H1 (cell line): Measurements from ENCODE around the gene HS6ST1. TPM values are rescaled to one million over a fixed set of nuclear protein-coding genes. Genes with fewer than 3 reads are reported as not detected.

Experiments
- CTCF ChIA-PET: fragments of 300-600 bp; sonication (Branson Sonifier 250); formaldehyde crosslinking; loops from one replicate; lab custom pipeline; 2021; ENCODE audit not compliant: partially characterized antibody; lab: Charles Lee
- POLR2A ChIA-PET: fragments of 300-600 bp; sonication (Branson Sonifier 250); formaldehyde crosslinking; loops from one replicate; lab custom pipeline; 2021; ENCODE audit warnings: inconsistent platforms; ENCODE audit not compliant: partially characterized antibody; lab: Charles Lee
- DNase-seq, 2 experiments: peaks; one replicate each; pipeline versions ENCODE4 v3.0.0 to v3.0.0-alpha.2; 2010 to 2022; ENCODE audit warnings: low spot score in 2 of 2, low read depth in 1 of 2, mixed read lengths in 1 of 2
- FAIRE-seq: peaks from 2 replicates; lab custom pipeline; 2011; peaks lifted over from hg19 to GRCh38; lab: Jason Lieb, UNC
- H2AFZ ChIP-seq: 2 replicates; pipeline ENCODE4 v1.8.1; 2012; ENCODE audit warnings: low read length, inconsistent platforms
- H2AK5ac ChIP-seq: 2 replicates; pipeline ENCODE4 v1.6.1; 2013; ENCODE audit warnings: low read depth, low read length
- H2BK120ac ChIP-seq: replicated peaks from 2 replicates; pipeline ENCODE3; 2013; ENCODE audit warnings: low read depth, low read length, inconsistent platforms
- H2BK12ac ChIP-seq: 2 replicates; pipeline ENCODE4 v1.6.1; 2013; ENCODE audit warnings: low read depth, low read length
- H2BK15ac ChIP-seq: 2 replicates; pipeline ENCODE4 v1.6.1; 2013; ENCODE audit warnings: low read length
- H2BK20ac ChIP-seq: 2 replicates; pipeline ENCODE4 v1.6.1; 2013; ENCODE audit warnings: low read length
- H2BK5ac ChIP-seq: 2 replicates; pipeline ENCODE4 v1.6.1; 2013; ENCODE audit warnings: low read depth, low read length
- H3K14ac ChIP-seq: 2 replicates; pipeline ENCODE4 v1.6.1; 2013; ENCODE audit warnings: inconsistent platforms; ENCODE audit not compliant: insufficient read length
- H3K18ac ChIP-seq: 2 replicates; pipeline ENCODE4 v1.6.1; 2013; ENCODE audit warnings: low read length; ENCODE audit errors: extremely low read depth
- H3K23ac ChIP-seq: 2 replicates; pipeline ENCODE4 v1.6.1; 2013; ENCODE audit warnings: inconsistent platforms; ENCODE audit not compliant: insufficient read length
- H3K23me2 ChIP-seq: 2 replicates; pipeline ENCODE4 v1.6.1; 2013; ENCODE audit warnings: low read depth, low read length
- H3K27ac ChIP-seq: 2 replicates; pipeline ENCODE4 v1.6.1; 2011; ENCODE audit warnings: low read depth, low read length, inconsistent platforms
- H3K27me3 ChIP-seq, 4 experiments: replicated peaks in 1 of 4; 1 replicate in 1 of 4; 2 replicates in 3 of 4; pipeline versions ENCODE4 v1.6.1 to v1.8.1; 2011 to 2013; ENCODE audit warnings: low read length in 3 of 4, mild to moderate bottlenecking in 3 of 4, inconsistent platforms in 2 of 4, mixed read lengths in 2 of 4, moderate library complexity in 1 of 4; ENCODE audit not compliant: control insufficient read depth in 3 of 4, insufficient read depth in 3 of 4; ENCODE audit errors: extremely low read depth in 1 of 4
- H3K36me3 ChIP-seq, 4 experiments: 2 replicates each; pipeline versions ENCODE4 v1.6.1 to v1.8.1; 2011 to 2013; ENCODE audit warnings: mild to moderate bottlenecking in 4 of 4, low read length in 3 of 4, moderate library complexity in 2 of 4, control low read depth in 1 of 4, inconsistent platforms in 1 of 4; ENCODE audit not compliant: insufficient read depth in 4 of 4, control insufficient read depth in 2 of 4
- H3K4ac ChIP-seq: replicated peaks from 2 replicates; pipeline ENCODE3; 2013; ENCODE audit warnings: low read length, low read depth, mixed read lengths, inconsistent platforms; ENCODE audit not compliant: insufficient read length
- H3K4me1 ChIP-seq, 4 experiments: replicated peaks in 1 of 4; 1 replicate in 1 of 4; 2 replicates in 3 of 4; pipeline versions ENCODE4 v1.6.1 to v1.8.1; 2011 to 2013; ENCODE audit warnings: low read length in 3 of 4, inconsistent platforms in 2 of 4, mixed read lengths in 1 of 4; ENCODE audit not compliant: insufficient read depth in 4 of 4, control insufficient read depth in 3 of 4
- H3K4me2 ChIP-seq, 2 experiments: 2 replicates each; pipeline versions ENCODE4 v1.6.1 to v1.8.1; 2011 to 2013; ENCODE audit warnings: low read depth in 2 of 2, low read length in 2 of 2, control low read depth in 1 of 2, inconsistent platforms in 1 of 2, mild to moderate bottlenecking in 1 of 2; ENCODE audit not compliant: insufficient read depth in 1 of 2
- H3K4me3 ChIP-seq, 4 experiments: fragments of 200-600, 300-600 bp in 1 of 4; sonication (generic), shearing (Covaris generic), sonication (Bioruptor Twin) in 1 of 4; 2 replicates each; pipeline versions ENCODE4 v1.5.1 to v1.8.1; 2011 to 2016; ENCODE audit warnings: low read length in 4 of 4, low read depth in 3 of 4, control low read depth in 2 of 4, inconsistent platforms in 2 of 4, mild to moderate bottlenecking in 2 of 4, mixed read lengths in 1 of 4, moderate library complexity in 1 of 4; ENCODE audit not compliant: insufficient read depth in 2 of 4; ENCODE audit errors: extremely low read depth in 1 of 4
- H3K56ac ChIP-seq: replicated peaks from 2 replicates; pipeline ENCODE3; 2013; ENCODE audit warnings: low read depth, mild to moderate bottlenecking, mixed read lengths, low read length, inconsistent platforms; ENCODE audit not compliant: insufficient read length
- H3K79me1 ChIP-seq: 2 replicates; pipeline ENCODE4 v1.6.1; 2013; ENCODE audit warnings: low read depth, low read length, control low read depth
- H3K79me2 ChIP-seq, 2 experiments: 2 replicates each; pipeline versions ENCODE4 v1.6.1 to v1.8.1; 2012 to 2013; ENCODE audit warnings: low read length in 2 of 2, mild to moderate bottlenecking in 2 of 2, inconsistent platforms in 1 of 2; ENCODE audit not compliant: insufficient read depth in 2 of 2, control insufficient read depth in 1 of 2
- H3K9ac ChIP-seq, 4 experiments: replicated peaks in 1 of 4; 1 replicate in 1 of 4; 2 replicates in 3 of 4; pipeline versions ENCODE4 v1.6.1 to v1.8.1; 2011 to 2013; ENCODE audit warnings: low read depth in 3 of 4, low read length in 3 of 4, control low read depth in 2 of 4, mild to moderate bottlenecking in 2 of 4, moderate library complexity in 2 of 4, inconsistent platforms in 1 of 4; ENCODE audit errors: extremely low read depth in 1 of 4
- H3K9me3 ChIP-seq, 2 experiments: 2 replicates each; pipeline versions ENCODE4 v1.6.1 to v1.8.1; 2012 to 2013; ENCODE audit warnings: mild to moderate bottlenecking in 2 of 2, moderate library complexity in 2 of 2, control low read depth in 1 of 2, inconsistent platforms in 1 of 2, low read depth in 1 of 2, low read length in 1 of 2, mixed read lengths in 1 of 2; ENCODE audit not compliant: insufficient read depth in 2 of 2
- H4K20me1 ChIP-seq, 2 experiments: replicated peaks in 1 of 2; 2 replicates each; pipeline versions ENCODE3 to v1.8.1; 2011 to 2013; ENCODE audit warnings: inconsistent platforms in 2 of 2, low read length in 2 of 2, mild to moderate bottlenecking in 1 of 2; ENCODE audit not compliant: insufficient read depth in 2 of 2, control insufficient read depth in 1 of 2
- H4K5ac ChIP-seq: 2 replicates; pipeline ENCODE4 v1.6.1; 2013; ENCODE audit warnings: low read length, low read depth, mixed read lengths, inconsistent platforms; ENCODE audit not compliant: insufficient read length
- H4K8ac ChIP-seq: 2 replicates; pipeline ENCODE4 v1.8.0; 2013; ENCODE audit warnings: mild to moderate bottlenecking, moderate library complexity, low read length, inconsistent platforms; ENCODE audit not compliant: insufficient read depth; ENCODE audit errors: extremely low read depth
- H4K91ac ChIP-seq: replicated peaks from 2 replicates; pipeline ENCODE3; 2013; ENCODE audit warnings: low read length, mixed read lengths, inconsistent platforms; ENCODE audit not compliant: insufficient read length
- ATF3 ChIP-seq: IDR thresholded peaks from 2 replicates; pipeline ENCODE4 v1.6.1; 2011; ENCODE audit warnings: low read depth, mild to moderate bottlenecking, low read length; ENCODE audit not compliant: insufficient read depth
- CHD1 ChIP-seq: IDR thresholded peaks from 2 replicates; pipeline ENCODE4 v1.6.1; 2012; ENCODE audit warnings: low read depth, low read length, improper control_type of control experiment
- CTBP2 ChIP-seq: IDR thresholded peaks from 2 replicates; pipeline ENCODE4 v1.7.0; 2011; ENCODE audit warnings: borderline replicate concordance, mild to moderate bottlenecking, moderate library complexity, mixed read lengths, low read length; ENCODE audit not compliant: insufficient read depth, insufficient read length
- EGR1 ChIP-seq: IDR thresholded peaks from 2 replicates; pipeline ENCODE4 v1.6.1; 2011; ENCODE audit warnings: low read depth, low read length, borderline replicate concordance
- HDAC6 ChIP-seq: IDR thresholded peaks from one replicate; pipeline ENCODE4 v1.7.1; 2012; ENCODE audit warnings: low read depth, mild to moderate bottlenecking, inconsistent platforms, low read length, moderate library complexity
- KDM4A ChIP-seq: IDR thresholded peaks from one replicate; pipeline ENCODE4 v1.7.1; 2012; ENCODE audit warnings: low read depth, mild to moderate bottlenecking, moderate library complexity, low read length, inconsistent platforms; ENCODE audit not compliant: severe bottlenecking
- MAFK ChIP-seq: IDR thresholded peaks from 2 replicates; pipeline ENCODE4 v1.6.1; 2012; ENCODE audit warnings: low read depth, mild to moderate bottlenecking, improper control_type of control experiment, low read length
- POLR2A ChIP-seq, 2 experiments: IDR thresholded peaks; 1 replicate in 1 of 2; 2 replicates in 1 of 2; pipeline ENCODE4 v1.6.1; 2011; ENCODE audit warnings: low read depth in 2 of 2, low read length in 2 of 2, mild to moderate bottlenecking in 2 of 2; ENCODE audit errors: control extremely low read depth in 1 of 2
- POLR2AphosphoS5 ChIP-seq: IDR thresholded peaks from 2 replicates; pipeline ENCODE4 v1.6.1; 2011; ENCODE audit warnings: low read depth, low read length
- WGBS, 2 experiments: shearing (Covaris generic) in 1 of 2; methylation state at CpG; one replicate each; pipeline versions ENCODE4 v1.1.6 to v1.1.7; 2013 to 2015; ENCODE audit warnings: low lambda C conversion rate in 2 of 2, mixed read lengths in 2 of 2, inconsistent platforms in 1 of 2, low coverage in 1 of 2, missing lambda C conversion rate in 1 of 2; ENCODE audit not compliant: insufficient replicate concordance in 2 of 2, insufficient coverage in 1 of 2, insufficient read length in 1 of 2; ENCODE audit errors: extremely low coverage in 1 of 2, missing lambda C conversion rate in 1 of 2; 5-methylcytosine and 5-hydroxymethylcytosine counted together
- polyA plus RNA-seq, 7 experiments: library from polyadenylated mRNA; depleted of rRNA in 3 of 7; stranded (reverse) in 5 of 7; unstranded in 2 of 7; fragments of >200 nt in 5 of 7; fragments of 200-250 nt in 2 of 7; gene quantifications; 1 replicate in 5 of 7; 2 replicates in 1 of 7; 4 replicates in 1 of 7; pipeline versions ENCODE4 v1.2.1 to v1.2.3, GENCODE V29; 2011 to 2013; ENCODE audit warnings: missing spikeins in 2 of 7, mixed read lengths in 2 of 7
- total RNA-seq: library from RNA; stranded (reverse); fragmentation: NEBNext Ultra II Directional; extraction: Animal tissue kit (Norgen Biotek cat#: 25700); gene quantifications from 2 replicates; pipeline ENCODE4 v1.2.1, GENCODE V29; 2021

The HS6ST1 gene
- total and polyA plus RNA-seq, 2 of the 8 experiments (the other 6 are each of a cell fraction or from before 2014, with no cell fraction given): 37.4 to 74.6 TPM

- Histone ChIP-seq H2BK12ac (no peak overlapping the region), H3K27ac (no peak overlapping the region; the same call in 1 of the 2 replicates), H3K23me2 (no peaks in the 10 kb centered on the region), H2AK5ac (no peak overlapping the region), H4K20me1 (peaks cover 51 to 64% of the 10 kb centered on the region in 2 experiments), H3K9me3 (no peaks in the 10 kb centered on the region), H3K79me2 (peaks cover 0 to 85% of the 10 kb centered on the region in 2 experiments; a peak in 2 of 4 replicates), H3K36me3 (peaks cover 0 to 4% (median 1%) of the 10 kb centered on the region in 4 experiments; a peak in 3 of 8 replicates), H3K4ac (no peak overlapping the region), H4K91ac (no peak overlapping the region), H3K4me2 (no peak overlapping the region), H3K27me3 (no peaks in the 10 kb centered on the region), H2AFZ (no peak overlapping the region), H3K18ac (peak overlapping the region; percentile 32; the same call in 1 of the 2 replicates), H3K79me1 (peaks cover 45% of the 10 kb centered on the region), H3K23ac (no peak overlapping the region), H3K9ac (no peak overlapping the region), H2BK5ac (0 out of 2 replicates have a peak overlapping the region, but pooled peaks have one; percentile 16), H2BK120ac (no peak overlapping the region), H3K4me3 (no peak overlapping the region), H2BK15ac (no peak overlapping the region), H3K14ac (no peak overlapping the region), H3K56ac (no peak overlapping the region), H4K5ac (no peak overlapping the region), H2BK20ac (no peak overlapping the region), H3K4me1 (peaks cover 4 to 35% (median 23%) of the 10 kb centered on the region in 4 experiments), H4K8ac (no peak overlapping the region)
- 98% methylated on average over 11 of the region's 11 CpGs; no CpG with 5 or more reads in 1 of the 2 experiments for WGBS, 2 experiments
- DNase-seq: no peak
- ChIA-PET POLR2A (no interaction called here), CTCF (interaction anchor here (1.3 to 2.6 kb wide), 2 partner anchors 14 to 21 kb away, joined by 4 to 16 read pairs; no protein-coding TSS in a partner anchor)
- no peak for FAIRE-seq
- TF ChIP-seq CHD1: no peak
- no peak for TF ChIP-seq MAFK
- TF ChIP-seq CTBP2: no peak
- TF ChIP-seq POLR2A (IDR thresholded peaks at IDR 0.05; ENCODE audit: control extremely low read depth in 1 of 2, low read depth in 2 of 2, low read length in 2 of 2): no peak
- TF ChIP-seq KDM4A: no peak
- TF ChIP-seq POLR2AphosphoS5: no peak
- no peak for TF ChIP-seq ATF3
- TF ChIP-seq EGR1: no peak
- no peak for TF ChIP-seq HDAC6
Measured at GRCh38 chr2:128284841-128285240, 33.8 kb downstream of the HS6ST1 start.
